Muscle of arm (tissue), 12 donors: ENCODE measurements around the gene RPS6KB2. TPM values are rescaled to one million over a fixed set of nuclear protein-coding genes. Genes with fewer than 3 reads are reported as not detected.

Experiments used
- polyA plus RNA-seq, 12 donors: library from polyadenylated mRNA; unstranded; fragments of 120-200 nt; gene quantifications; one replicate each; pipeline ENCODE4 v1.2.1, GENCODE V29; 2013; ENCODE audit not compliant: insufficient read length in 12 of 12

RPS6KB2 gene
- polyA plus RNA-seq, 12 donors: 29.4 to 60.0 (median 32.1) TPM; not detected in 1

Other genes starting within 250 kb of the RPS6KB2 start
- gene GRK2, start 162.0 kb upstream of the RPS6KB2 start, polyA plus RNA-seq: 10 to 100 TPM in 11 of 12 donors, not detected in 1; 40.2 to 56.4 (median 48.0) TPM
- gene ANKRD13D, start 139.2 kb upstream of the RPS6KB2 start, polyA plus RNA-seq: 10 to 100 TPM in 11 of 12 donors, not detected in 1; 18.8 to 47.7 (median 24.5) TPM
- gene SSH3, start 125.0 kb upstream of the RPS6KB2 start, polyA plus RNA-seq: 10 to 100 TPM in 11 of 12 donors, not detected in 1; 11.8 to 24.5 (median 15.3) TPM
- gene POLD4, start 74.9 kb upstream of the RPS6KB2 start, polyA plus RNA-seq: 10 to 100 TPM in 11 of 12 donors, not detected in 1; 19.0 to 36.9 (median 25.9) TPM
- 1 to 10 TPM in 11 of 12 donors, not detected in 1; 2.2 to 8.6 (median 3.2) TPM for gene CLCF1, start 54.9 kb upstream of the RPS6KB2 start, polyA plus RNA-seq
- gene RAD9A, start 36.5 kb upstream of the RPS6KB2 start, polyA plus RNA-seq: 10 to 100 TPM in 3 of 12 donors, 1 to 10 TPM in 8, not detected in 1; 6.6 to 34.1 (median 8.0) TPM
- gene PPP1CA, start 26.6 kb upstream of the RPS6KB2 start, polyA plus RNA-seq: 100 to 1,000 TPM in 8 of 12 donors, 10 to 100 TPM in 3, not detected in 1; 92.1 to 180 (median 109) TPM
- gene TBC1D10C, start 24.4 kb upstream of the RPS6KB2 start, polyA plus RNA-seq: 1 to 10 TPM in 11 of 12 donors, not detected in 1; 2.1 to 9.2 (median 4.4) TPM
- 10 to 100 TPM in 11 of 12 donors, not detected in 1; 23.9 to 76.7 (median 53.6) TPM for gene CARNS1, start 12.8 kb upstream of the RPS6KB2 start, polyA plus RNA-seq
- gene PTPRCAP, start 9.2 kb downstream of the RPS6KB2 start, polyA plus RNA-seq: 1 to 10 TPM in 4 of 12 donors, under 1 TPM in 6, not detected in 2; 0.50 to 7.2 (median 0.84) TPM
- 10 to 100 TPM in 11 of 12 donors, not detected in 1; 20.0 to 56.3 (median 24.2) TPM for gene CORO1B, start 15.0 kb downstream of the RPS6KB2 start, polyA plus RNA-seq
- not detected for gene GPR152, start 24.2 kb downstream of the RPS6KB2 start, polyA plus RNA-seq
- gene CABP4, start 26.9 kb downstream of the RPS6KB2 start, polyA plus RNA-seq: 1 to 10 TPM in 5 of 12 donors, under 1 TPM in 5, not detected in 2; 0.41 to 1.7 (median 1.0) TPM
- 10 to 100 TPM in 11 of 12 donors, not detected in 1; 35.2 to 73.5 (median 46.2) TPM for gene TMEM134, start 40.8 kb downstream of the RPS6KB2 start, polyA plus RNA-seq
- gene AIP, start 54.5 kb downstream of the RPS6KB2 start, polyA plus RNA-seq: 10 to 100 TPM in 11 of 12 donors, not detected in 1; 33.7 to 50.2 (median 41.7) TPM
- 10 to 100 TPM in 2 of 12 donors, 1 to 10 TPM in 9, not detected in 1; 4.7 to 52.6 (median 6.4) TPM for gene PITPNM1, start 76.9 kb downstream of the RPS6KB2 start, polyA plus RNA-seq
- gene CDK2AP2, start 79.7 kb downstream of the RPS6KB2 start, polyA plus RNA-seq: 10 to 100 TPM in 11 of 12 donors, not detected in 1; 12.7 to 27.8 (median 16.3) TPM
- gene CABP2, start 95.0 kb downstream of the RPS6KB2 start, polyA plus RNA-seq: not detected
- gene GSTP1, start 155.3 kb downstream of the RPS6KB2 start, polyA plus RNA-seq: 100 to 1,000 TPM in 11 of 12 donors, not detected in 1; 195 to 377 (median 251) TPM
- 100 to 1,000 TPM in 10 of 12 donors, 10 to 100 TPM in 1, not detected in 1; 99.7 to 247 (median 131) TPM for gene NDUFV1, start 178.4 kb downstream of the RPS6KB2 start, polyA plus RNA-seq
- 1 to 10 TPM in 10 of 12 donors, not detected in 2; 1.9 to 4.0 (median 3.2) TPM for gene NUDT8, start 201.4 kb downstream of the RPS6KB2 start, polyA plus RNA-seq
- gene TBX10, start 211.3 kb downstream of the RPS6KB2 start, polyA plus RNA-seq: not detected
- gene ACY3, start 222.2 kb downstream of the RPS6KB2 start, polyA plus RNA-seq: under 1 TPM in 10 of 12 donors, not detected in 2; 0.13 to 0.72 (median 0.21) TPM
- gene ALDH3B2, start 246.1 kb downstream of the RPS6KB2 start, polyA plus RNA-seq: 10 to 100 TPM in 2 of 12 donors, 1 to 10 TPM in 1, under 1 TPM in 1, not detected in 8; 0.25 to 36.7 (median 8.2) TPM